Tibial artery (tissue), 4 donors: Measurements from ENCODE around the gene RASSF1.

Experiments
- DNase-seq, 2 donors: peaks; one replicate each; pipeline ENCODE4 v3.0.0-alpha.2; 2019
- H3K27ac ChIP-seq, 2 donors: fragments of 200-600 bp; sonication (generic) in 1 of 2; 1 replicate in 1 of 2; 2 replicates in 1 of 2; pipeline ENCODE4 v1.5.1; 2018 to 2019; ENCODE audit warnings: mild to moderate bottlenecking in 1 of 2
- H3K27me3 ChIP-seq, 2 donors: fragments of 200-600 bp; sonication (generic) in 1 of 2; one replicate each; pipeline versions ENCODE4 v1.5.1 to v1.6.0; 2016 to 2019
- H3K36me3 ChIP-seq, 3 donors: fragments of 200-600 bp; sonication (generic) in 2 of 3; one replicate each; pipeline ENCODE4 v1.5.1; 2016 to 2019; ENCODE audit warnings: mild to moderate bottlenecking in 2 of 3
- H3K4me1 ChIP-seq, 4 donors: fragments of 200-600 bp; sonication (generic) in 2 of 4; 1 replicate in 3 of 4; 2 replicates in 1 of 4; pipeline ENCODE4 v1.5.1; 2016 to 2019
- H3K4me3 ChIP-seq, 2 donors: fragments of 200-600 bp; sonication (generic) in 1 of 2; 1 replicate in 1 of 2; 2 replicates in 1 of 2; pipeline ENCODE4 v1.5.1; 2018 to 2019; ENCODE audit warnings: mild to moderate bottlenecking in 2 of 2
- H3K9me3 ChIP-seq, 3 donors: fragments of 200-600 bp; sonication (generic) in 1 of 3; one replicate each; pipeline ENCODE4 v1.5.1; 2016 to 2019
- intact Hi-C: fragments of 100-400 bp; cut with DNase I; formaldehyde crosslinking; loops from one replicate; pipeline ENCODE4 v1.15.0; 2023; ENCODE audit warnings: low total_unique reads
- TF ChIP-seq, protein P1 (sequence below), 2 experiments: fragments of 200-600 bp in 1 of 2; fragments of 450-650 bp in 1 of 2; IDR thresholded peaks; one replicate each; pipeline ENCODE4 v1.5.1; 2017 to 2019; ENCODE audit warnings: antibody characterized with exemption in 2 of 2, mild to moderate bottlenecking in 1 of 2, moderate library complexity in 1 of 2

The RASSF1 gene

DNA sequence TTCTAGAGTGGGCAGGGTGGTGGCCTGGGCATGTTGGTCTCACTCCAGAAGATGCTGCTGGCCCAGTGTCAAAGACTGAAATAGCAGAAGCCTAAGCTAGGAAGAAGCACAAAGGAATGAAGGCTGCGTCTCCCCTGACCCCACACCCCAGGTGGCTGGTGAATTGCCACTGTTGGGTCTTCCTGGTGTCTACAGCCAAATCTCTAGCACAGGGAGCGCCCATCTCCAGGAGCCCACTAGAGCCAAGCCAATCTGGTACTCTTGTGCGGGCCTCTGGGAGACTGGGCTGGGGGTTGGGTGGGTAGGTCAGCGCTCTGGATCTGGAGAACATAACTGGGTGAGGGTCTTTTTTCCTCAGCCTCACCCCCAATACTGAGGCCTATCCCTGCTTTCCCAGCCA, 13.5 kb downstream of the RASSF1 start:
- Histone ChIP-seq H3K27me3 (no peaks in the 10 kb centered on the region), H3K9me3 (no peaks in the 10 kb centered on the region), H3K4me3 (peak overlapping the region; percentile 92 to 100), H3K4me1 (peaks cover 0 to 38% (median 21%) of the 10 kb centered on the region in 4 donors), H3K27ac (peak overlapping the region; percentile 88 to 95), H3K36me3 (peaks cover 30 to 53% (median 46%) of the 10 kb centered on the region in 3 donors)
- intact Hi-C loops, result no loop called here
- DNase-seq, result no peak
- TF ChIP-seq, protein P1, sequence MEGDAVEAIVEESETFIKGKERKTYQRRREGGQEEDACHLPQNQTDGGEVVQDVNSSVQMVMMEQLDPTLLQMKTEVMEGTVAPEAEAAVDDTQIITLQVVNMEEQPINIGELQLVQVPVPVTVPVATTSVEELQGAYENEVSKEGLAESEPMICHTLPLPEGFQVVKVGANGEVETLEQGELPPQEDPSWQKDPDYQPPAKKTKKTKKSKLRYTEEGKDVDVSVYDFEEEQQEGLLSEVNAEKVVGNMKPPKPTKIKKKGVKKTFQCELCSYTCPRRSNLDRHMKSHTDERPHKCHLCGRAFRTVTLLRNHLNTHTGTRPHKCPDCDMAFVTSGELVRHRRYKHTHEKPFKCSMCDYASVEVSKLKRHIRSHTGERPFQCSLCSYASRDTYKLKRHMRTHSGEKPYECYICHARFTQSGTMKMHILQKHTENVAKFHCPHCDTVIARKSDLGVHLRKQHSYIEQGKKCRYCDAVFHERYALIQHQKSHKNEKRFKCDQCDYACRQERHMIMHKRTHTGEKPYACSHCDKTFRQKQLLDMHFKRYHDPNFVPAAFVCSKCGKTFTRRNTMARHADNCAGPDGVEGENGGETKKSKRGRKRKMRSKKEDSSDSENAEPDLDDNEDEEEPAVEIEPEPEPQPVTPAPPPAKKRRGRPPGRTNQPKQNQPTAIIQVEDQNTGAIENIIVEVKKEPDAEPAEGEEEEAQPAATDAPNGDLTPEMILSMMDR (IDR thresholded peaks at IDR 0.05), result no peak

DNA sequence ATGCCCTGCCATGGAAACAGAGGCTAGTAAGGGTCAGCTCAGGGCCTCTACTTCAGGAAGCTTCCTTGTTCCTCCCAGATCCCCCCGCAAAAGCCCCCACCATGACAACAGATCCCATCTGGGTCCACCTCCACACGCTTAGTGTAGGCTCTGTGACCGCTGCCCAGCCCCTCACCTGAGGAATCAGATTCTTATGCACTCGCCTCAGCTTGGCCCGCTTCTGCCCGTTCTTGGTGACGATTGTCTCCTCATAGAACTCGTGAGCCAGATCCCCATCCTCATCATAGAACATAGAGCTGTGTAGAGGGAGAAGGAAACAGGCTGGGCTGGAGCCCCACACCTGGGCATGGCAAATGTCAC, 14.5 kb downstream of the RASSF1 start:
- peak in 1 of 2 donors; percentile 65 for DNase-seq
- H3K4me3 ChIP-seq, result no peak overlapping the region
- no peaks in the 10 kb centered on the region for H3K27me3 ChIP-seq
- H3K27ac ChIP-seq, result no peak overlapping the region
- peaks cover 22 to 43% (median 36%) of the 10 kb centered on the region in 3 donors for H3K36me3 ChIP-seq
- peaks cover 0 to 46% (median 26%) of the 10 kb centered on the region in 4 donors for H3K4me1 ChIP-seq
- intact Hi-C loops, result no loop called here
- TF ChIP-seq, protein P1 (IDR thresholded peaks at IDR 0.05), result no peak
- H3K9me3 ChIP-seq, result no peaks in the 10 kb centered on the region

DNA sequence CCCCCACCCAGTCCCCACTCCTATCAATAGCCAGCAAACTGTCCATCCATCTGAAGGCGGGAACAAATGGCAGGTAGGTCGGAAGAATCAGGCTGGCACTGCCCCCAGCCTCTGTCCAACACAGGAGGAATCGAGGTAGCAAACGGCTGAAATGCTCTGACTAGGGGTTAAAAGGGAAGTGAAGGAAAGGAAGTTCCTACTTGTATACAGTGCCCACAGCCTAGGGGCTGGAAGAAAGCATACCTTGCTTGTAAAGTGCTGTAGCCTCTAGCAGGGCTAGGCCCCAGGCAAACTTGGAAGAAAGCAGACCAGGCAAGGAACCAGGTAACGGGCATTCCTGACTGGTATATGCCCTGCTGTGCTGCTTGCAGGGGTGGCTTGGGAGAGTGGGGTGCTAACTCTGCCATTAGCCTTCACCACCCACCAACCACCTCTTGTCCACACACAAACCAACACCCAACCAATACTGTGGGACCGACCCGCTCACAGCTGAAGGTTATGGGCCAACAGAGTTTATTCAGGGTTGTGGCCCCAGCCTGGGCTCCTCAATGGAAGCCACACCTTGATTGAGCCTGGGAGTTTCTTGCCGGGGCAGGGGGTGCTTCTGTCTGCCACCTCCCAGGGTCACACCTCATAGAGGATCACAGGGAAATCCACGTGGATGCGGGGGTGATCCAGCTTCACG, 15.0 kb downstream of the RASSF1 start:
- TF ChIP-seq, protein P1 (IDR thresholded peaks at IDR 0.05), result no peak
- DNase-seq, result peak in 1 of 2 donors; percentile 56
- Histone ChIP-seq H3K4me1 (peaks cover 0 to 46% (median 26%) of the 10 kb centered on the region in 4 donors), H3K27ac (no peak overlapping the region), H3K27me3 (no peaks in the 10 kb centered on the region), H3K36me3 (peaks cover 16 to 38% (median 31%) of the 10 kb centered on the region in 3 donors), H3K9me3 (no peaks in the 10 kb centered on the region), H3K4me3 (no peak overlapping the region)
- intact Hi-C loops, result no loop called here

DNA sequence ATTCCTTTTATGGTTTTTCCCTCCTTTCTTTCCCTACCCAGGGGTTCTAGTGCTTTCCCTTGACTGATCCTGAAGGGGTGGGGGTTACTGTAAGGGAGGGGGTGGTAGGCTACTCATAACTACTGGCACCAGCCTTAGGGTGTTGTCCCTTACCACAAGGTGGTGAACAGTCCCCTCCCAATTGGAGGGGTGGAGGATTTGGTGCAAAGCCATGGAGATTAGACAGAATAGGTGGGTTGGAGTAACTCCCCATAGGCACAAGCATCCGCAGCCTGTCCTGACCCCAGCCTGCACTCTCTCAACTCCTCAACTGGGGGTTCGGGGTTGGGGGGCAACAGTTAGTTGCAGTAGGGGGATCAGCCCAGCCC, 15.5 kb downstream of the RASSF1 start:
- no peak for DNase-seq
- Histone ChIP-seq H3K36me3 (peaks cover 11 to 33% (median 25%) of the 10 kb centered on the region in 3 donors), H3K4me3 (no peak overlapping the region), H3K4me1 (peaks cover 0 to 51% (median 31%) of the 10 kb centered on the region in 4 donors), H3K9me3 (no peaks in the 10 kb centered on the region), H3K27ac (no peak overlapping the region), H3K27me3 (no peaks in the 10 kb centered on the region)
- TF ChIP-seq, protein P1 (IDR thresholded peaks at IDR 0.05), result no peak
- intact Hi-C loops, result no loop called here

DNA sequence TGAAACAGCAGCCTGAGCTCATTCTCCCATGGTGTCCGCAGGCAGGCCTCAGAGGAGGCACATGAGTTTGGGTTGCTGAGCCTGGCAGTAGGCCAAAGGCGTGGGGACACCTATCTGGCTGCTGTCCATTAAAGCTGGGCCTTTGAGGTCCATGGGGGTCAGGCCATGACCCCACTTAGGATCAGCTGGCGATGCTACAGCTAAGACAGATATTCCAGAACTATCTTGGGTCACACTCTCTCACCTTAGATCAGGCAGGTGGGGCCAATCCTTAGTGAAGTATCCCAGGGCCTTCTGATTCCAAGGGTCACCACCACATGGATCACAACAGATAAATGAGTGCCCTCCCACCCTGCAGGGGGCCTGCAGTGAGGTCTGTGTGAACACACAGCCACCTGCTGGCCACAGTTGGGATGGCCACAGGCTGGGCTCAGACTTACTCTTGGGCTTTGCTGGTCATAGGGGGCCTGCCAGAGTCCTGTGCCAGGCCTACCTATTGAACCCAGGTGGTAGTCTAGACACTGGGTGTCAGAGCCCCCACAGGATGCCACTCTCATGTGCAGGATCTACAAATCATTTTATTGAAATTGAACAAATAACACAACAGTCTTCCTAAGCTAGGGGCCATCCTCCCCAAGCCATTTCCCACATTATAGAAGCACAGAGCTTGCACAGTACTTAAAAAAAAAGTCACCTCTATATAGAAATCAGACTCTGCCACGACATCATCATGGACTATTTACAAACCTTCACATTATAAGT, 16.1 kb downstream of the RASSF1 start:
- peak; percentile 73 for DNase-seq
- H3K36me3 ChIP-seq, result peaks cover 7 to 27% (median 20%) of the 10 kb centered on the region in 3 donors
- peak overlapping the region; percentile 26 to 33 for H3K27ac ChIP-seq
- H3K27me3 ChIP-seq, result no peaks in the 10 kb centered on the region
- H3K4me3 ChIP-seq, result no peak overlapping the region
- H3K9me3 ChIP-seq, result no peaks in the 10 kb centered on the region
- H3K4me1 ChIP-seq, result peaks cover 0 to 56% (median 37%) of the 10 kb centered on the region in 4 donors
- intact Hi-C loops, result no loop called here
- TF ChIP-seq, protein P1 (IDR thresholded peaks at IDR 0.05), result peak; percentile 68 to 70
